Measurements from ENCODE around the gene CREBBP.

- TF ChIP-seq MAZ (IDR thresholded peaks at IDR 0.05; ENCODE audit: borderline replicate concordance, low read depth, low read length) (no peak), CTCF (IDR thresholded peaks at IDR 0.05) (no peak), MAFK (IDR thresholded peaks at IDR 0.05; ENCODE audit: partially characterized antibody) (no peak), SMC3 (IDR thresholded peaks at IDR 0.05) (no peak), BCL3 (IDR thresholded peaks at IDR 0.05) (no peak), NPAS2 (CRISPR knock-in tag; IDR thresholded peaks at IDR 0.05; ENCODE audit: borderline replicate concordance) (no peak)
Observed at GRCh38 chr16:3726021-3726687, 154.4 kb downstream of the CREBBP start.

Data from A549 (cell line).